NCI-H748 treated with DMSO at 0.1 percent for 48 hours (cell line): ENCODE measurements around the gene SRM.
"Not testable (repeated sequence)": the region's sequence is repeated elsewhere in the genome, so short reads cannot be mapped to it uniquely, and the experiment has no call there.

Source experiments
- DNase-seq: peaks from one replicate; lab custom pipeline; 2025; lab: John Stamatoyannopoulos, UW

The SRM gene

DNA sequence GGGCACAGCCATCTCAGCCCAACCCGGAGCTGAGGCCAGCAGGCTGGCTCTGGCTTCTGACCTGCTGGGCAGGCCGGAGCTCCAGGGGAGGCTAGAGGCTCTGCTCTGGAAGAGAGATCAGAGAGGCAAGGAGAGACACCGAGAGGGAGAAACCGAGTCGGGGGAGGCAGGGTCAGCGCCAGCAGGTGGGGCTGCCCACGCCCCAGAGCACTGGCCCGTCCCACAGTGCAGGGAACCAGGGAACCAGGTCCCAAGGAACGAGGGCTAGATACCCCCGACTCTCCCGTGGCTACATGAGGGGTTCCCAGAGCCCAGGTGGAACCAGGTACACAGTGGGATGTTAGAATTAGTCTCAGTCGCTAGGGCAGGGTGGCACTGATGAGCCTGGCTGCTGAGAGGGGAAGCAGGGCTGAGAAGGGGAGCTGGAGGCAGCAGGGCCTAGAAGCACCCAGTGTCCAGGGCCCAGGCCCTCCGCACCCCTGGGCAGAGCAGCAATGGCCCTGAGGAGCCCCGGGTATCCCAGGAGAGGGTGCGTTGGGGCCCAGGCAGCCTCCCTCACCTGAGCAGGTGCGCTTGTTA is 14.9 kb downstream of the SRM start:
- no peak for DNase-seq

DNA sequence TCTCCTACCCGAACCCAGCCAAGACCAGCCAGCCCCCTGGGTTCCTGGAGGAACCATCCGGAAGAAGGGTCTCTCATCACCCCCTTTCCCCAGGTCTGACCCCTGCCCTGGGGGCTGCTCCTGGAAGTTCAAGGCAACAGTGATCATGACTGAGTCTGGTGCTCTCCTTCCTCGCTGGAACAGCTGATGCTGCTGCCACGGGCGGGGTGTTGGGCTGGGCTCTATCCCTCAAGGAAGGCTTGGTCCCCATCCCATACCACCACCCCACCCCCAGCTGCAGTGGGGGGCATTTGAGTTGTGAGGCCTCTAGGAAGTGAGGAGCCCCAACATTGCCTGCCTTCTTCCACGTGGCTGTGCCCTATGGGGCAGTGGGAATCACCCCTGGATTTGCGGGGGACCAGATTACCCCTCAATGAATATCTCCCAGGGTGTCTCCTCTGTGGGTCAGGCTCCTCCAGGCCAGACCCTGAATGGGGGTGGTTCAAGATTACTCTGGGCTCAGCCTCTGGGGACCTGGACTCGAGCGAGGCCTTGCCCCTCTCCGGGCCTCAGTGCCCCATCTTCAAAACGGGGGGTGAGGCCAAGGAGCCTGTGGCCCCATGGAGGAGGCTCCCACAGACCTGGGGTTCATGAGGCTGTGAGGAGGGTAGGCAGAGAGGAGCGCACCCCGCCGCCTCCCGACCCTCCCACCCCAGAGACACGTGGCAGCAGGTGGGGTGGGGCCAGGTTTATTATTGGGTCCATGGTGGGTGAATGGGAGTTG is 15.6 kb downstream of the SRM start:
- no peak for DNase-seq

DNA sequence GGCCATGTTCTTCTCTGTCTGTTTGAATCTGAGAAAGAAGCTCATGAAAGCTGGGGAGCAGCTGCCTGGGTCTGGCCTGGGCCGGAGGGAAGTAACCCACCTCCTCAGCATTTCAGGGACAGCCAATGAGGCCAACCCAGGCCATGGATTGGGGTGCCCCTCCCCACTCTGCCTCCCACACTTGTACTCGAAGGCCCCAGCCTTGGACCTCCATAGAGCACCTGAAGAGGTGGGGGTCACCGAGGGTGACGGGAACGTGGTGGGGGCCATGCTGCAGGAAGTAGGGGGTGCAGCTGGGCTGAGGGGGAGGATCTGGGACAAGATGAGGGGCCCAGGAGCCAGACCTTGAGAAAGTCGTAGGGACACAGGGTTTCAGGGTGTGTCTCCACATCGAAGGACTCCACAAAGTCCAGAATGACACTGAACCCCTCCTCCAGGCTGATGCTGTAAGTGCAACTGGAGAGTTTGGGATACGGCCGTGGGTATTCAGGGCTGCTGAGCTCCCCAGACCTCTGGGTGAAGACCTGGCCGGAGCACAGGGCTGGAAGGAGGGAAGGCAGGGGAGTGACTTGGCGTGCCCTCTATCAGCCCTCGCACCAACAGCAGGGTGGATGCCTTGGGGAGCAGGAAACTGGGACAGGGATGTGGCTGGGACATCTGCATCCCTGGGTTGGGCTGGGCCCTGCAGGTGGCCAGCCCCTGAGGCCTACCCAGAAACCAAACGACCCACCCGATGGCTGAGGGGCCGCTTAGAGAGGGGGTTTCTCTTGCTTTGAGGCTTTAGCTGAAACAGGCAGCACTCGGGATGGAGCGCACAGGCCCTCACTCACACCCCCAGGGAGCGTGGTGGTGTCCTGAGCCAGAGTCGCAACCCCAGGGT is 16.6 kb downstream of the SRM start:
- DNase-seq, result no peak

DNA sequence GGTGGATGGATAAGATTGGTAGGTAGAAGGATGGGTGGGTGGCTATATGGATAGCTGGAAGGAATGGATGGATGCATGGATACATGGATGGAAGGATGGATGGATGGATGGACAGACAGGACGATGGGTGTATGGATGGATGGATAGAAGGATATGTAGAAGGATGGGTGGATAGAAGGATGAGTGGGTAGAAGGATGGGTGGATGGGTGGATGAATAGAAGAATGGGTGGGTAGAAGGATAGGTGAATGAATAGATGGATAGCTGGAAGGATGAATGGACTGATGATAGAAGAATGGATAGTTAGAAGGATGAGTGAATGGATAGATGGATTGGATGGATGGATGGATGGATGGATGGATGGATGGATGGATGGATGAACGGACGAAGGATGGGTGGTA is 17.8 kb downstream of the SRM start:
- no peak for DNase-seq

DNA sequence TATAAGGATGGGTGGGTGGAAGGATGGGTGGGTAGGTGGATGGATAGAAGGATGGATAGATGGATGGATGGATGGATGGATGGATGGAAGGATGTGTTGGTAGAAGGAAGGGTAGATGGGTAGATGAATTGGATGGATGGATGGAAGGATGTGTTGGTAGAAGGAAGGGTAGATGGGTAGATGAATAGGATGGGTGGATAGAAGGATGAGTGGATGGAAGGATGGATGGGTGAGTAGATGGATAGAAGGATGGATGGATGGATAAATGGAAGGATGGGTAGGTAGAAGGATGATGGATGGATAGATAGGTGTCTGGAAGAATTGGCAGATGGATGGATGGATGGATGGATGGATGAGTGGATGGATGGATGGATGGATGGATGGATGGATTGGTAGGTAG is 18.8 kb downstream of the SRM start:
- DNase-seq, result no peak

DNA sequence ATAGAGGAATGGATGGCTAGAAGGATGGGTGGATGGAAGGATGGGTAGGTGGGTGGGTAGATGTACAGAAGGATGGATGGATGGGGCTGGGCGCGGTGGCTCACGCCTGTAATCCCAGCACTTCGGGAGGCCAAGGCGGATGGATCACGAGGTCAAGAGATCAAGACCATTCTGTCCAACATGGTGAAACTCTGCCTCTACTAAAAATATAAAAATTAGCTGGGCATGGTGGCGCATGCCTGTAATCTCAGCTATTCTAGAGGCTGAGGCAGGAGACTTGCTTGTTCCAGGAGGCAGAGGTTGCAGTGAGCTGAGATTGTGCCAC is 19.8 kb downstream of the SRM start:
- DNase-seq, result not testable (repeated sequence)

DNA sequence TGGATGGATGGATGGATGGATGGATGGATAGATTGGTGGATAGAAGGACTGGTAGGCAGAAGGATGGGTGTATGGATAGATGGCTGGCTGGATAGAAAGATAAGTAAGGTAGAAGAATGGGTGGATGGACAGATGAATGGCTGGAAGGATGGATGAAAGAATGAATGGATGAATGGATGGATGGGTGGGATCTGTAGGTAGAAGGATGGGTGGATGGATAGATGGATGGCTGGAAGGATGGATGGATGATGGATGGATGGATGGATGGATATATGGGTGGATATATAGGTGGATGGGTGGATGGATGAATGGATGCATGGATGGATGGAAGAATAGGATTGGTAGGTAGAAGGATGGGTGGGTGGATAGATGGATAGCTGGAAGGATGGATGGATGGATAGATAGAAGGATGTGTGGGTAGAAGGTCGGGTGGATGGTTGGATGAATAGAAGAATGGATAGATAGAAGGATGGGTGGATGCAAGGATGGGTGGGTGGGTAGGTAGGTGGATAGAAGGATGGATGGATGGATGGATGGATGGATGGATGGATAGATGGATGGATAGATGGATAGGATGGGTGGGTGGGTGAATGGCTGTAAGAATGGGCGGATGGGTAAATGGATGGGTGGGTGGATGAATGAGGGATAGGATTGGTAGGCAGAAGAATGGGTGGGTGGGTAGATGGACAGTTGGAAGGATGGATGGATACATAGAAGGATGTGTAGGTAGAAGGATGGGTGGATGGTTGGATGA is 20.3 kb downstream of the SRM start:
- no peak for DNase-seq

DNA sequence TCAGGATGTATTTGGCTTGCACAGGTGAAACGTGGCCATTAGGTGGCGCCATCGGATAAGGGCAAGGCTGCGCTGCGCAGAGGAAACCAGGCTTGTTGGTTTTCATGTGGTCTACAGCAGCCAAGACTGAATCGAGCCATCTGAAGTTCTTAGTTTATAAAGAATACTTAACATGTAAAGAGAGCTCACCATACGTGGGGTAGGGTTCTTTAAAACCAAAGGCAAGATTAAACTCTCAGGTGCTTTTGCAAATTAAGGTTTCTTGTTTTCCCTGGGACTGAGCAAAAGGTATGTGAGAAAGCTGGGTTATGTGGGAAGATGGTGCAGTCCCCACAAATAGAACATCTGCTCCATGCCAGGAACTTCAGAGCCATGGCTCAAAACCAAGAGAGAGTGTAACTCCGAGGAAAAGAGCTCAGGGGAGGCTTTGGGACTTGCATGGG is 22.1 kb downstream of the SRM start:
- peak; percentile 71 for DNase-seq

DNA sequence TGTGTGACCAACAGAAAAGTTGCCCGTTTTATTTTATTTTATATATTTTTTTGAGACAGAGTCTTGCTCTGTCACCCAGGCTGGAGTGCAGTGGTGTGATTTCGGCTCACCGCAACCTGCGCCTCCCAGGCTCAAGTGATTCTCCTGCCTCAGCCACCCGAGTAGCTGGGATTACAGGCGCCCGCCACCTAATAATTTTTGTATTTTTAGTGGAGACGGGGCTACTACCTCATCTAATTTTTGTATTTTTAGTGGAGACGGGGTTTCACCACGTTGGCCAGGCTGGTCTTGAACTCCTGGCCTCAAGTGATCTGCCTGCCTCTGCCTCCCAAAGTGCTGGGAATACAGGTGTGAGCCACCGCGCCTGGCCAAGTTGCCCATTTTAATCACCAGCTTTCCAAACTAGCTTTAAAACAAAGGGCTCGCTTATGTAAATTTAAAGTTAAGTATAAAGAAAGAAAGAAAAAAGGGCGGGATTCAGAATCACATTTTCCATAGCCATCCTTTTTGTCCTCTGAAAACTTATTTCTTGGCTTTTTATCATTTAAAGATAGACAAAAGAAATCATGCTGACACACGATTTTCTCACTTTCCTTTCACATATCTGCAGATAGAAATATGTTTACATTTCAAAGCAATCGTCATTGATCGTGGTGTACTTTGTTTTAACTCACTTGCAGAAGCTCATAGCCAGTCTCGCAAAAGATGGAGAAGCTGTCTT is 22.6 kb downstream of the SRM start:
- DNase-seq, result not testable (repeated sequence)

DNA sequence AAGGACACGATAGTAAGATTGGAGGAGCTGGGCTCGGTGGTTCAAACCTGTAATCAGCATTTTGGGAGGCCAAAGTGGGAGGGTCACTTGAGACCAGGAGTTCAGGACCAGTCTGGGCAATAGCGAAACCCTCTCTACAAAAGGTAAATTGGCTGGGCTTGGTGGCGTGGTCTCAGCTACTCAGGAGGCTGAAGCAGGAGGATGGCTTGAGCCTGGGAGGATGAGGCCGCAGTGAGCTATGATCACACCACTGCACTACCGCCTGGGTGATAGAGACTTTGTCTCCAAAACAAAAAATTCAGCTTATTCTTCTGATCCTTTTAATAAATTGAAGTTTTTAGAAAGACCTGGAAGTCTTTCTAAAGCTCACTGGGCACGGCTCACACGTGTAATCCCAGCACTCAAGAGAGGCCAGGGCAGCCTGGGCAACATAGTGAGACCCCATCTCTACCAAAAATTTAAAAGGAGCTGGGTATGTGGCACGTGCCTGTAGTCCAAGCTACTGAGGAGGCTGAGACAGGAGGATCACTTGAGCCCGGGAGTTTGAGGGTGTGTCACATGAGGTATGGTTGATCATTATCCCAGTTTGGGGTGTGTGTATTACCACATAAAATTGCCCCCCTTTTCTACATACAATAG is 28.1 kb downstream of the SRM start:
- DNase-seq, result no peak

DNA sequence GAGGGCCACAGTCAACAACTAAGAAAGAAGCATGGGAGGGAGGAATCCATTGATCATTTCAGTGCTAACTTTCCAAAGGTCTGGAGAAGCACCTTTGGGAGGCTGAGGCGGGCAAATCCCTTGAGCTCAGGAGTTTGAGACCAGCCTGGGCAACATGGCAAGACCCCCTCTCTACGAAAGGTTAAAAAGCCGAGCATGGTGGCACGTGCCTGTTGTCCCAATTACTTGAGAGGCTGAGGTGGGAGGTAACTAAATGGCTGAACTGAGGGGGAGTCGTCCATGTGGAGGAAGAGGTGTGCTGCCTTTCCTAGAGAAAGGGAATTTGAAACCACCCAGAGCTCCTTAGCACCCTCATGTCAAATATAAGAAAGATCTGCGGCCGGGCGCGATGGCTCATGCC is 29.0 kb downstream of the SRM start:
- no peak for DNase-seq

DNA sequence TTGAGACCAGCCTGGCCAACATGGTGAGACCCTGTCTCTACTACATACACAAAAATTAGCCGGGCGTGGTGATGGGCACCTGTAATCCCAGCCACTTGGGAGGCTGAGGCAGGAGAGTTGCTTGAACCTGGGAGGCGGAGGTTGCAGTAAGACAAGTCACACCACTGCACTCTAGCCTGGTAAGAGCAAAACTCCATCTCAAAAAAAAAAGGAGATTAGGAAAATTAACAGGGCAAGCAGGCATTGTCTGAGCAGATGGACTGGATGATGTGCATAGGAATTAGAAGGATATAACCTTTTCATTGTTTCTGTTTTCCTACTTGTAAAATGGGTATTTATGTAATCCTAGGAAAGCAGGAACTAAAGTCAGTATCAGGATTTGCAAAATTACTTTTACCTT is 31.8 kb downstream of the SRM start:
- no peak for DNase-seq

DNA sequence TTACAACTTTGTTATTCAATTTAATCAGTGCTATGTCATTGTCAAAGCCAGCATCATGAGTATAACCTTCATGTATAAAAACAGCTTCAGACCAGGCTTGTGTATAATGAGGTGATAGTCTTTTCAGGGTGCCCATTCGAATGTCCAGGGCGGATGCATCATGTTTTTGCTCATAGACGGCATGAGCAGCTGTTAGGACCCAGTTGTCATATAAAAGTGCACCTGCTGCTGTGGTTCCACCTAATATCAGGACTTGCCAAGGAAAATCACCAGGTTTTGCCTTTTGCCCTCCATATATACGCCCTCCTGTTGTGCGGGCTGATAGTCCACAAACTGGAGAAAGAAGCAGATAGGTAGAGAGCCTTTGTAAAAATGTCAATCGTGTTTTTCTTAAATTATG is 32.5 kb downstream of the SRM start:
- DNase-seq, result no peak

DNA sequence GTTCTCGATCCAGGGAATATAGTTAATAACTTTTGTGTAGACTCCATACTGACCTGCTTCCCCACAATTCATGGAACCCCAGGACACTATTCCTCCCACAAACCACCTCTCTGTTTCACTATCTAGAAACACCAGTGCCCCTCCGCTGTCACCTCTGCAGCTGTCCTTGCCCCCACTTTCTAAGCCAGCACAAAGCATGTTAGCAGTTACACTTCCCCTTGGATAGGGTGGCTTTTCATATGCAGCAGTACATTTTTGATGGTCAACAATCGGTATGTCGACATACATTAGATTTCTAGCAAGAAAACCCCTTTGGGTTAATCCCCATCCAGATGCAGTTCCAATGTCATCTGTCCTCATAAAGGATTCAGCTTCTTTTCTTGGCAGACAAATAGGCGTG is 32.9 kb downstream of the SRM start:
- no peak for DNase-seq

DNA sequence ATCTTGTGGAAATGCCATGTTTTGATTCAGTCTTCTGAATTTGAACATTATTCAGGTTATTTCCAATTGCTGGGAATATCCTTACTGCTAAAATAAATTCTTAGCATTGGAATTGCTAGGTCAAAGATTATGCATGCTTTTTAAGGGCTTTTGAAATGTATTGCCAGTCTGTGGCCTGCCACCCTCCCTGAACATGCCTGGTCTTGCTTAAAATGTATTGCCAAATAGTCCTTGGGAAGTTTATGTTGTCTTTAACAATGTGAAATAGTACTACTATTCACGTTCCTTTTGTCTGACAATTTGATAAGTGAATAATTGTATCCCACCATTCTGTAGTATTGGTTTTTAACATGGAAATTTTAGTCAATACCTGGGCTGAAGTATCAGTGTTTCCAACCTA is 33.8 kb downstream of the SRM start:
- DNase-seq, result no peak

DNA sequence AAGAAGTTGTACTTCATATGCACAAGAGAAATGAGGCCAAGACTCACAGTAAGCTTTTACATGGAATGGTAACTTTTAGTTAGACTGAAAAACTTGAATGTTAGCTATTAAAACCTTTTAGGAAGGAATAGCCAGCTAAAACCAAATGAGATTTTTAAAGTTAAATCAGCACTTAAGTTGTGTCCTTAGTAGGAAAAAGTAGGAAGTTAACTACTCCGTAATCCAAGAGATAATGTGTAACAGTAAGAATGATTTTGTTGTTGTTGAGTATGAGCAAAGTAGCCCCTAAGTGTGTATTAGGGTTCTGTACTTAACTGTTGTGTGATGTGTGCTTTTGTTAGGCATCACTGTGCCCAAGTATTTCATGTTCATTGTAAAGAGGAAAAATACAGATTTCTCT is 34.2 kb downstream of the SRM start:
- no peak for DNase-seq

DNA sequence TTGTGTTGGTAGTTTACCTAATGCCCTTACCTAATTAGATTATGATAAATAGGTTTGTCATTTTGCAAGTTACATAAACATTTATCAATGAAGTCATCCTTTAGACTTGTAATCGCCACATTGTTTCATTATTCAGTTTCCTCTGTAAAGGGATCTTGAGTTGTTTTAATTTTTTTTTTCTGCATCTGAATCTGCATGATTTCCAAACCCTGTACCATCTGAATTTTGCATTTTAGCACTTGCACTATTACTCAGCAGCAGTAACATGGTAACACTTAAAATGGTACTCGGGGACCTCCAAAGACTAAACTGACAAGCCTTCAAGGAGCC is 35.0 kb downstream of the SRM start:
- no peak for DNase-seq

DNA sequence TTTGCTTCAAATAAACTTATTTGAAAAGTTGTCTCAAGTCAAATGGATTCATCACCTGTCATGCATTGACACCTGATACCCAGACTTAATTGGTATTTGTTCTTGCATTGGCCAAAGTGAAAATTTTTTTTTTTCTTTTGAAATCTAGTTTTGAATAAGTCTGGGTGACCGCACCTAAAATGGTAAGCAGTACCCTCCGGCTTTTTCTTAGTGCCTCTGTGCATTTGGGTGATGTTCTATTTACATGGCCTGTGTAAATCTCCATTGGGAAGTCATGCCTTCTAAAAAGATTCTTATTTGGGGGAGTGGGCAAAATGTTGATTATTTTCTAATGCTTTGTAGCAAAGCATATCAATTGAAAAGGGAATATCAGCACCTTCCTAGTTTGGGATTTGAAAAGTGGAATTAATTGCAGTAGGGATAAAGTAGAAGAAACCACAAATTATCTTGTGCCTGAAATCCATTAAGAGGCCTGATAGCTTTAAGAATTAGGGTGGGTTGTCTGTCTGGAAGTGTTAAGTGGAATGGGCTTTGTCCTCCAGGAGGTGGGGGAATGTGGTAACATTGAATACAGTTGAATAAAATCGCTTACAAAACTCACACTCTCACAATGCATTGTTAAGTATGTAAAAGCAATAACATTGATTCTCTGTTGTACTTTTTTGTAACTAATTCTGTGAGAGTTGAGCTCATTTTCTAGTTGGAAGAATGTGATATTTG is 35.5 kb downstream of the SRM start:
- no peak for DNase-seq

DNA sequence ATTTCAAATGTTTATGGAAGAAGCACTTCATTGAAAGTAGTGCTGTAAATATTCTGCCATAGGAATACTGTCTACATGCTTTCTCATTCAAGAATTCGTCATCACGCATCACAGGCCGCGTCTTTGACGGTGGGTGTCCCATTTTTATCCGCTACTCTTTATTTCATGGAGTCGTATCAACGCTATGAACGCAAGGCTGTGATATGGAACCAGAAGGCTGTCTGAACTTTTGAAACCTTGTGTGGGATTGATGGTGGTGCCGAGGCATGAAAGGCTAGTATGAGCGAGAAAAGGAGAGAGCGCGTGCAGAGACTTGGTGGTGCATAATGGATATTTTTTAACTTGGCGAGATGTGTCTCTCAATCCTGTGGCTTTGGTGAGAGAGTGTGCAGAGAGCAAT is 36.6 kb downstream of the SRM start:
- no peak for DNase-seq

DNA sequence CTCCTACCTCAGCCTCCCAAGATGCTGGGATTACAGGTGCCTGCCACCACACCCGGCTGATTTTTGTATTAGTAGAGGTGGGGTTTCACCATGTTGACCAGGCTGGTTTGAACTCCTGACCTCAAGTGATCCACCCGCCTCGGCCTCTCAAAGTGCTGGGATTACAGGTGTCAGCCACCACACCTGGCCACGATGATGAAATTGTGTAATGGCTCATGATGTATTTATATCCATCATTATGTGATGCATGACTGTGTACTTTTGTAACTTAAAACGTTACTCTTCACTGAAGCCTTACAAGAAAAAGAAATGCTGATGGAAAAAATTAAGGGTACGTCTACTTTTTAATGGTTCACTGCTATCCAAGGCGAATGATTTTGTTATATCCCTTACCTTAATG is 39.8 kb downstream of the SRM start:
- no peak for DNase-seq

DNA sequence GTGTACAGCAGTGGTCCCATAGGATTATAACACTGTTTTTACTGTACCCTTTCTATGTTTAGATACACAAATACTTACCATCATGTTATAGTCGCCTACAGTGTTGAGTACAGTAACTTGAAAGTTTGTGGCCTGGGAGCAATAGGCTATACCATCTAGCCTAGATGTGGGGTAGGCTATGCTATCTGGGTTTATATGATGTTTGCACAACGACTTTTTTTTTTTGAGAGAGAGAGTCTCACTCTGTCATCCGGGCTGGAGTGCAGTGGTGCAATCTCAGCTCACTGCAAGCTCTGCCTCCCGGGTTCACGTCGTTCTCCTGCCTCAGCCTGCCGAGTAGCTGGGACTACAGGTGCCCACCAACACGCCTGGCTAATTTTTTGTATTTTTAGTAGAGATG is 40.5 kb downstream of the SRM start:
- not testable (repeated sequence) for DNase-seq
